ENCODE measurements around the gene GLCE.
"Not testable (repeated sequence)": the region's sequence is repeated elsewhere in the genome, so short reads cannot be mapped to it uniquely, and the experiment has no call there.

Gene GLCE

DNA sequence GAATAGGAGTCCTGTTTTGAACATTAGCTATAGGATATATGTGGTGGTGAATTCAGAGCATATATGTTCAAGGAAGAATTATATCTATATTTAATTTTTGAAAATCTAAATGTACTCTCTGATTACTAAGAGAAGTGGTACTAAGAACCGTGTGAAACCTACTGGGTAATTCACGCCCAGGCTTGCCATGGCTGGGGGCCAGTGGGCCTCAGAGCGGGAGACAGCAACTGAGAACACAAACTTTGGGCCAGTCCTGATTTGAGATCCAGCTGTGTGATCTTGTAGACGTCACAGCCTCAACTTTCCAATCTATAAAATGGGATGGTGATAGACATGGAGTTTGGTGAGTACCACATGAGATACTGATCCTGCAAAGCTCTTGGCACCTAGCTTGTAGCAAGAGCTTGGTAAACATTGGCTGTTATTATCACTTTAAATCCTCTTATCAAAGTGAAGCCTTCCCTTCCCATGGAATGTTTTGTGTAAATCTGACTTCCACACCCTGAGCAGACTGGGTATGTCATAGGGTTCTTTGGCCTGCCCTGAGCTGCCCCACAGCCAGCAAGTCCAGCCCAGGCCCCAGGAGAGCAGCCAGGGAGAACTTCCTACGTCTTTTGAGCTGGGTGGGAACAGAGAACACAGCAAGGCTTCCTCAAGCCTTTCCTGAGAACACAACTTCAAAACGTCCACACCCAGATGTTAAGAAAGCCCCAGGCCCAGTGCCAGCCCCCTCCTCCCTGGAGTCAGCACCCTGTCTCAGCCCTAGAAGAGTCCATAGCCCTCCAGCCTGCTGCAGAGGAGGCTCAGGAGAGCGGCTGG, 130.1 kb downstream of the GLCE start:
- CTCF ChIA-PET, result interaction anchor here (0.6 to 1.8 kb wide), 5 partner anchors 12 to 104 kb away, joined by 3 to 5 read pairs (median 3); no protein-coding TSS in a partner anchor
- POLR2A ChIA-PET, result interaction anchor here (0.6 kb wide), 1 partner anchor 371 kb away, joined by 4 read pairs; no protein-coding TSS in a partner anchor
- DNase-seq (ENCODE audit: low read depth, low spot score), result no peak
- TF ChIP-seq, protein P1, sequence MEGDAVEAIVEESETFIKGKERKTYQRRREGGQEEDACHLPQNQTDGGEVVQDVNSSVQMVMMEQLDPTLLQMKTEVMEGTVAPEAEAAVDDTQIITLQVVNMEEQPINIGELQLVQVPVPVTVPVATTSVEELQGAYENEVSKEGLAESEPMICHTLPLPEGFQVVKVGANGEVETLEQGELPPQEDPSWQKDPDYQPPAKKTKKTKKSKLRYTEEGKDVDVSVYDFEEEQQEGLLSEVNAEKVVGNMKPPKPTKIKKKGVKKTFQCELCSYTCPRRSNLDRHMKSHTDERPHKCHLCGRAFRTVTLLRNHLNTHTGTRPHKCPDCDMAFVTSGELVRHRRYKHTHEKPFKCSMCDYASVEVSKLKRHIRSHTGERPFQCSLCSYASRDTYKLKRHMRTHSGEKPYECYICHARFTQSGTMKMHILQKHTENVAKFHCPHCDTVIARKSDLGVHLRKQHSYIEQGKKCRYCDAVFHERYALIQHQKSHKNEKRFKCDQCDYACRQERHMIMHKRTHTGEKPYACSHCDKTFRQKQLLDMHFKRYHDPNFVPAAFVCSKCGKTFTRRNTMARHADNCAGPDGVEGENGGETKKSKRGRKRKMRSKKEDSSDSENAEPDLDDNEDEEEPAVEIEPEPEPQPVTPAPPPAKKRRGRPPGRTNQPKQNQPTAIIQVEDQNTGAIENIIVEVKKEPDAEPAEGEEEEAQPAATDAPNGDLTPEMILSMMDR (IDR thresholded peaks at IDR 0.05; ENCODE audit: insufficient read depth, low read length, missing control alignments), result no peak
- H3K4me3 ChIP-seq (ENCODE audit: low read depth, low read length), result no peak overlapping the region

DNA sequence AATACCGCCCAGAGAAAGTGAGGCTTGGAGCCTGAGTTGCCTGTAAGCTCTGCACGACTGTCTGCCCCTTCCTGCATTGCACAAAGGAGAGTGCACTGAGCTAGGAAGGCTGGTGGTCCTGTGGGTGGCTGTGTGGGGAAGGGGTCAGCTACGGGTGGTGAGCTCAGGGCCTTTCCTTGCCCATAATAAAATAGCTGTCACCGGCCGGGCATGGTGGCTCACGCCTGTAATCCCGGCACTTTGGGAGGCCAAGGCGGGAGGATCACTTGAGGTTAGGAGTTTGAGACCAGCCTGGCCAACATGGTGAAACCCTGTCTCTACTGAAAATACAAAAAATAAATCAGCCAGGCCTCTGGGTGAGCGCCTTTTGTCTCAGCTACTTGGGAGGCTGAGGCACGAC, 131.2 kb downstream of the GLCE start:
- H3K4me3 ChIP-seq (ENCODE audit: low read depth, low read length); DNase-seq (ENCODE audit: low read depth, low spot score); POLR2A ChIA-PET: not testable (repeated sequence)
- CTCF ChIA-PET, result interaction anchor here (1.7 to 1.9 kb wide), 2 partner anchors 9 to 12 kb away, joined by 5 read pairs; no protein-coding TSS in a partner anchor

DNA sequence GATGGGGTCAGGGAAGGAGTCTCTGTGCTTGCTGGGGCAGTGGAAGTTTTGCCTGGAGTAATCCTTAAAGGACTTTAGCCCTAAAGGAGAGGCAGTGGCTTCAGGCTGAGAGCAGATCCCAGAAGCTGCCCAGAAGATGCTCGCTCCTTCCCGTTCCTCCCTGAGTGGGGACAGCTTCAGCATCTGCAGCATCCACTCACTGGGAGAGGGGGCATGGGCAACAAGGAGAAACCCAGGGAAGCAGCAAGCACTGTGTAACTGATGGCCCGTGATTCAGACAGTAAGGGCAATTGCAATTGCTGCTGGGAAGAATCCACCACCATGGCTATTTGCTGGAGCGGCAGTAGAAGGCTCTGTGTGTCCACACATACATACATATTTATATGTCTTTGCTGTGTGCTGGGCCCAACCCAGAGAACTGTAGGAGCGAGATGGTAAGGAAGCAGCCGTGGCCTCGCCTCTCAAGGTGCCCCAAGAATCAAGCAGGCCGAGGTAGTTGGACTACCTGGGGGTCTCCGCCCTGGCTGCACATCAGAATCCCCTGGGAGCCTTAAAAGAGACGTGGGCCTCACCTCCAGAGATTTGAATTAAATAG, 132.5 kb downstream of the GLCE start:
- POLR2A ChIA-PET, result no interaction called here
- no peak for DNase-seq (ENCODE audit: low read depth, low spot score)
- H3K4me3 ChIP-seq (ENCODE audit: low read depth, low read length), result no peak overlapping the region
- TF ChIP-seq, protein P1 (IDR thresholded peaks at IDR 0.05; ENCODE audit: insufficient read depth, low read length, missing control alignments), result no peak
- CTCF ChIA-PET, result interaction anchor here (1.0 to 1.9 kb wide), 3 partner anchors 10 to 102 kb away, joined by 3 to 5 read pairs (median 5); no protein-coding TSS in a partner anchor

DNA sequence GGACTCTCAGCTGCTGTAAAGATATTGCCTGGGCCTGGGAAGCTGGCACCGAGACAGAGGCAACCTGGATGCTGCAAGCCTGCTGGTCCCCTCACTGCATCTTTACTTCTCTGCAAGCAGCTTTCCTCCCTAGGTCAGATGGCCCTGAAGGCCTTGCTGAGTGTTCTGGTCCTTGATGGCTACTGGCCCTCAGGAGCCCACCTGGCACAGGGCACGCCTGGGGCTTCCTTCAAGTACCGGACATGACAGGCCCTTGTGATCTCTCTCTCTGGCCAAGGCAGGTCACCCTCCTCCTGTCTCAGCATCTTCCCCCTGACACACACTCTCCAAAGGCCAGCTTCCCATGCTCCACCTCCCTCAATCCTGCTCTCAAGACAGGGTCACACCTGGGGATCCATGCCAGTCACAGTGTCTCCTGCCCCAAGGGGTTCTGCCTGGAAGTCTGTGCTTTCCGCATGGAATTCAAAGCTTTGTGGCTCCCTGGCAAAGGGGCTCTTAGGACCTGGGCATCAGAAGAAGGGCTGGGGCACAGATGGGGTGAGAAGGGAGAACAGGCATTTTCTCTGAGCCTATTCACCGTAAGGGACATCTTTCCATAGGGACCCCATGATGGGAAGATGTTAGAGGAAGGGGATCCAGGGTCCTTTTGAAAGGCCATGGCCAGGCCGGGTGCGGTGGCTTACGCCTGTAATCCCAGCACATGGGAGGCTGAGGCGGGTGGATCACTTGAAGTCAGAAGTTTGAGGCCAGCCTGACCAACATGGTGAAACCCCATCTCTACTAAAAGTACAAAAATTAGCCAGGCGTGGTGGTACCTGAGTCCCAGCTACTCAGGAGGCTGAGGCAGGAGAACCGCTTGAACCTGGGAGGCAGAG, 133.5 kb downstream of the GLCE start:
- CTCF ChIA-PET, result interaction anchor here (1.0 kb wide), 1 partner anchor 101 kb away, joined by 3 read pairs; no protein-coding TSS in a partner anchor
- DNase-seq (ENCODE audit: low read depth, low spot score), result no peak
- TF ChIP-seq, protein P1 (IDR thresholded peaks at IDR 0.05; ENCODE audit: insufficient read depth, low read length, missing control alignments), result no peak
- no peak overlapping the region for H3K4me3 ChIP-seq (ENCODE audit: low read depth, low read length)
- POLR2A ChIA-PET, result no interaction called here

DNA sequence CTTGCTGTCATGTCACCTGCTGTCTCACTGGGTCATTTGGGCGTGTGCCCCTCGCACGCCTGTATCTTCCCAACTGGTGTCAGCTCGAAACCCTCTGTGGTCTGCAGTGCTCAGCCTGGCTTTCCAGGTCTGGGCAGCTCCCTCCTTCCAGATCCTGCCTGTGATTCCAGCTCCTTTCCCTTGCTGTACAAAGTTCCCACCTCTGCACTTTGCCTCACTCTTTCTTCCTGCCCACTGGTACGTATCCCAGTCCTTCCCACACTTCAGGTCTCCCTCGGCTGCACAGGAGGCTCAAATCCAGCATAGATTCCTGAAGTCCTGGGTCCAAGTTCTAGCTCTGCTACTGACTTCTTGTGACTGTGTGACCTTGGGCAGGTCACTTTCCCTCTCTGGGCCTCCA, 136.2 kb downstream of the GLCE start:
- POLR2A ChIA-PET, result no interaction called here
- TF ChIP-seq, protein P1 (IDR thresholded peaks at IDR 0.05; ENCODE audit: insufficient read depth, low read length, missing control alignments), result no peak
- no peak overlapping the region for H3K4me3 ChIP-seq (ENCODE audit: low read depth, low read length)
- CTCF ChIA-PET, result no interaction called here
- no peak for DNase-seq (ENCODE audit: low read depth, low spot score)

DNA sequence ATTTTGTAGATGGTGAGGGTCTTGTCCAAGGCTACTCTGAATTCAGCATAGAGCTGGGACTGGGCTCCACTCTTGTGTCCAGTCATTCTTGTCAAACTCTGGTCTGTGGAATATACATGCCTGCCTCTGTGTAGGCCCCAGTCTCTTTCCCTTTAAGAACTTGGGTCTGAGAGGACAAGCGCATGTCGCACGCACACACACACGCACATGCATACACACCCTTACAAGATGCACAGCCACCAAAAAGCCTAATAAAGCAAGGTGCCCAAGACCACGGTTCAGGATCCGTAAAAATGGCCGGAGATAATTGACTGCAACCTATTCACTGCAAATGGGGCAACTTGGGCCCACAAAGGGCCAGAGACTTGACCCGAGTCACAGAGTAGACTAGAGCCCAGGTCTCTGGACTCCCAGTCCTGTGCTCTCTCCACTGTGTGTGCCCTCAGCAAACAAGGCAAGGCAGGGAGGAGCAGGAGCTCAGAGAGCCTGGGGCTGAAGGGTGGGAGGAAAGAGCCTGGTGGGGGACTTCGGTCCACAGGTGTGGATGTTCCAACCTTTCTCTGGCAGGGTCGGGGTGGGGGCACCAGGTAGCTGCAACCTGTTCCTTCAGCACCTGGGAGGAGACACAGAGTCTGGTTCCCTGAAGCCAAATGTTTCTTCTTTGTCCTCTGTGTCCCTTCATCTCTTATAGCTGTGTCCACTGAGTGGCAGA, 137.4 kb downstream of the GLCE start:
- TF ChIP-seq, protein P1 (IDR thresholded peaks at IDR 0.05; ENCODE audit: insufficient read depth, low read length, missing control alignments), result no peak
- ChIA-PET CTCF (interaction anchor here (1.6 kb wide), 1 partner anchor 239 kb away, joined by 3 read pairs; no protein-coding TSS in a partner anchor), POLR2A (no interaction called here)
- H3K4me3 ChIP-seq (ENCODE audit: low read depth, low read length), result no peak overlapping the region
- DNase-seq (ENCODE audit: low read depth, low spot score), result no peak

All from AG04449 (cell line).